NCI-H1105 (cell line): ENCODE measurements around the gene TTC9.

Source experiments
- DNase-seq: peaks from one replicate; lab custom pipeline; 2025; lab: John Stamatoyannopoulos, UW

Gene TTC9

DNA sequence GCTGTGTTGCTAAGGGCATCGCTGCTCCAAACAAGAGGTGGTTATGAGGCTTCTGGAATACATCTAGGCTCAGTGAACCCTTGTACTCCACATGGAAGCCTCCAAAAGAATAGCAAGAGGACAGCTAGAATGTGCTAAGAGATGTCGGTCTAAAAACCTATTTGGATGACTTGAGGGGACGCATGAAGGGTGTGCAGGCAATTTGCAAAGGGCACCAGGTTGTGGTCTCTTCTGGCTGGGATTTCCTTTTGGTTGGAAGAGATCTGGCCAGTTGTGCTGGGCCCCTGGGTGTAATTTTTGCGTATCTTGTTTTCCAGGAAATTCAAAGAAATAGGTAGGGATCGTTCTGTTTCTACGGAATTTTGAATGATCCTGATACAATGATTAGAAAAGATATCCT is 4.2 kb downstream of the TTC9 start:
- no peak for DNase-seq

DNA sequence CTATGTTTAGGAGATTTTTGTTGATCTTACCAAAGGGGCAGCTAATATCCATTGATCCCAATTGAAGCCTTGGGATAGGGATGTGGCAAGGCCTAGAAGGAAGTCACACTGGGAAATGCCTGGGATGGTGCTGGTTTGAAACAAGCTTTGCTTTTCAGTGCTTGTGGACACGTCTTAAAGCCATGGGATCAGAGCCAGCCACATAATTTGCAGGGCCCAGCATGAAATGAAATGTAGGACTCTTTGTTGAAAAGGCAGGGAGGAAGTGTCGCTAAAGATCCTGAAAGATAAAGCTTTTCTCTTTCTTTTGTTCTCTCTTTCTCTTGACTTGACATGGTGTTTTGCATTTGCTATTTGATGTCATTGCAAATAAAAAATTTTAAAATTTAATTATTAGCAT is 5.0 kb downstream of the TTC9 start:
- no peak for DNase-seq

DNA sequence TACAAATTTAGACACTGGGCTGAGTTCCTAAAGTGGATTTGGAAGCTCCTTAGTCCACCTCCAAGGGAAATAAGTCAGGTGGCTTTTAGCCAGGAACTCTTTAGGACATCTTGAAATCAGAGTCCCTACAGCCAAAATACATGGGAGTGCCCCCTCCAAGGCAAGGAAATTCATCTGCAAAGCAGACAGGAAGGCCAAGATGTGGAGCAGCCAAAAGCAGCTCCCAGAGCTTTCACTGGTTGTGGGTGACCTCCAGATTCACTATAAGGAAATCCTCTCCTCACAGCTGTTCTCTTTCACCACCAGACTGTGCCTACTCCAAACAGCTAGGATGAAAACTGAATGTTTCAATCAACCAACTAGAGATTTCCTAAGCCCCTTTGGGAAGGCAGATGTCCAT is 6.6 kb downstream of the TTC9 start:
- no peak for DNase-seq

DNA sequence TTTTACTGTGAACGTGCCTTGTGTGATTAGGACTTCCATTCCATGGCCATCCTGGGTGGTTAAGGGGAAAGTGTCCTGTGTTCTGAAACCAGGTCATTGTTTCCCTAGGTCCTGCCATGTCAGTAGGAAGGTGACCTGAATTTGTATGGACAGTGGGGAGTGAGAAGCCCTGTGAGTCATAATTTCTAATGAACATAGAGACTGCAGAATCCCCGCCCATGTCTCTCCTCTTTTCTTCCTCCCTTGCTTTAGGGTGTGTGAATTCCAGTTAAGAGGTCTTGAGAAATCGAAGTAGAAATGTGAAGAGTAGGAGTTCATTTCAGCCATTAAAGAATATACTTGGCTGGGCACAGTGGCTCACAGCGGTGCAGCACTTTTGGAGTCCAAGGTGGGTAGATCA is 8.1 kb downstream of the TTC9 start:
- no peak for DNase-seq

DNA sequence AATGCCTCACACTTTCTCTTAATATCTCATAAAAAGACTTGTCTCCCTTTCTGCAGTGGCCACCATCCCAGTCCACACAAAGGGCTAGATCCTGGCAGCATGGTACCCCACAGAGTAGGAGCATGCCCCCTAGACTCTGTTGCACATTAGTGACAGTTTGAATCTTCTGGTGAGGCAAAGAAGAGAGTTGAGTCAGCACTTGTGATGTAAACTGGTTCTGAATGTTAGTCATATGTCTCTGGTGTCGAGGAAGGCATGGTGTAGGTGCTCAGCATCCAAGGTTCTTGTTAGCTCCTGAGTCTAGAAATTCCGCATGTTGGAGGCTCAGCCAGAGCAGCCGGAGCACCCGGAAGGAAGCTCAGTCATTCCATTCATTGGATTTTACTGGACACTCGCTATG is 9.8 kb downstream of the TTC9 start:
- no peak for DNase-seq

DNA sequence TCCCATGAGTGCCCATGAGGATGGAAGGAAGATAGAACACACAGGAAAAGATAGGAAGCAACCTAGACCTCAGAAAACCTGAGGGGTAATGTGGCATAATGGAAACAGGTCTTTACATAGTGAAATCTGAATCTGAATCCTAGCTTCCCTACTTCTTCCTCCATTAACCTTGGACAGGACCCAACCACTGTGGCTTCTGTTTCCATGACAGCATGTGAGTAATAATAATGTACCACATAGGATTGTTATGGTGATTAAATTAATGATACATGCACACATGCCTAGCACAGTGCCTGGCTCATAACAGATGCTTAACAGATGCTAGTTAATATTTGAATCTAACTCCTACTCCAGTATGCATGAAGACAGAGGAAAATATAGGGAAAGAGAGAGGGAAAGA is 11.2 kb downstream of the TTC9 start:
- DNase-seq = no peak

DNA sequence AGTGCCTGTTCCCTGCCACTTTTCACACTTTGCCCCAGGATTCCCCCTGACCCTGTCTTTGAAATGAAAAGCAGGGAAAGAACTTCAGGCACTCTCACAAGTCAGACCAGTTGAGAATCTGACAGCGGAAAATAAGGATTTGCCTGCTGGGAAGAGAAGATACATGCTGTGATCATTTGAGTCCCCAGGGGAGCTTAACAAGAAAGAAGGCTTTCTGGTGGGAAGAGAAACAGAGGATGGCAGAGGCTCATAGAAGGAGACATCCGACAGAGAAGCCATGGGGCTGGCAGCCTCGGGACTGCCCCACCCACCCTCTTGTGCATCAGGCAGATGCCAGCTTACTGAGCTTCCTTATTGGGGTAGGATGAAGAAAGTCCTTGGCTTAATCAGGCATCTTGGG is 11.9 kb downstream of the TTC9 start:
- no peak for DNase-seq

DNA sequence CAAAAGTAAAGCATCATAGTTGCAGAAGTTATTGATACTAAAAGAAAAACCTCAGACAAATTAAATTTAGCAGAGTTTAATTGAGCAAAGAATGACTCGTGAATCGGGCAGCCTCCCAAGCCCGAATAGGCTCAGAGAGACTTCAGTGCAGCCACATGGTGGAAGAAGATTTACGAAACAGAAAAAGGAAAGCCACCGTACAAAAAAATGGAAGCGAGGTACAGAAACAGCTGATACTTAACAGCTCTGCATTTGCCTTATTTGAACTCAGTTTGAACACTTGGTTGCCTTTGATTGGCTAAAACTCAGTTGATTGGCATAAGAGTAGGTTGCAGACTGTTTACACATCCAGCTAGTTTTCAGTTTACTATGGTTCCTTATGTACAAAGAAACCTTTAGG is 12.9 kb downstream of the TTC9 start:
- no peak for DNase-seq

DNA sequence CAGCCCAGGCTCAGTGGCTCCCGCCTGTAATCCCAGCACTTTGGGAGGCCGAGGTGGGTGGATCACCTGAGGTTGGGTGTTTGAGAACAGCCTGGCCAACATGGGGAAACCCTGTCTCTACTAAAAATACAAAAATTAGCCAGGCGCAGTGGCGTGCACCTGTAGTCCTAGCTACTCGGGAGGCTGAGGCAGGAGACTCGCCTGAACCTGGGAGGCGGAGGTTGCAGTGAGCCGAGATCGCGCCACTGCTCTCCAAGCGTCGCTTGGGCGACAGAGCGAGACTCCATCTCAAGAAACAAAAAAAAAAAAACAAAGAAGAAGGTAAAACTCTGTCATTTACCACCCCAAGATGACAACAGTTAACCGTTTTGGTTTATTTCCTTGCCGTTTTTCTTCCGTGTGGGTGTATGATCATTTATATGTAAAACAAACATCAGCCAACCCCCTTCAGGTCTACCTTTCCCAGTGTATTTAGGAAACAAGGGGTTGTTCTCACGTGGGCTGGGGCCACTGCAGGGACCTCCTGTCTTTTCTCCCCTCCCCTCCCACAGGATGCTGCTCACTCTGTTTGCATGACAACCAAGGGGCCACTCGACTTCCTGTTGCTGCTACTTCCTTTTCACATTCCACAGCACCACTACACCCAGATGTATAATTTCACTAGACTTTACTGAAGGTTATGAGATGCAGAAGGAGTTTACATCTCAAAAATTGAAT is 13.6 kb downstream of the TTC9 start:
- no peak for DNase-seq

DNA sequence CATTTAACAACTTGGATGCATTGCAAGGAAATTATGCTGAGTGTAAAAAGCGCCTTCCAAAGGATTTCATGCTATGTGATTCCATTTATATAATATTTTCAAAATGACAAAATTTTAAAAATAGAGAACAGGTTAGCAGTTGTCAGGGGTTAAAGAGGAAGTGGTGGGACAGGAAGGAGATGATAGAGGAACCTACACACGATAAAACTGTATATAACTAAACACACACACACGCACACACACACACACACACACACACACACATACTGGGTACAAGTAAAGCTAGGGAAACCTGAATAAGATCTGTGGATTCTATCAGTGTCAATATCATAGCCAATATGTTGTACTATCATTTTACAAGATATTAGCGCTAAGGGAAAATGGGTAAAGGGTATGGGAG is 17.2 kb downstream of the TTC9 start:
- DNase-seq = no peak

DNA sequence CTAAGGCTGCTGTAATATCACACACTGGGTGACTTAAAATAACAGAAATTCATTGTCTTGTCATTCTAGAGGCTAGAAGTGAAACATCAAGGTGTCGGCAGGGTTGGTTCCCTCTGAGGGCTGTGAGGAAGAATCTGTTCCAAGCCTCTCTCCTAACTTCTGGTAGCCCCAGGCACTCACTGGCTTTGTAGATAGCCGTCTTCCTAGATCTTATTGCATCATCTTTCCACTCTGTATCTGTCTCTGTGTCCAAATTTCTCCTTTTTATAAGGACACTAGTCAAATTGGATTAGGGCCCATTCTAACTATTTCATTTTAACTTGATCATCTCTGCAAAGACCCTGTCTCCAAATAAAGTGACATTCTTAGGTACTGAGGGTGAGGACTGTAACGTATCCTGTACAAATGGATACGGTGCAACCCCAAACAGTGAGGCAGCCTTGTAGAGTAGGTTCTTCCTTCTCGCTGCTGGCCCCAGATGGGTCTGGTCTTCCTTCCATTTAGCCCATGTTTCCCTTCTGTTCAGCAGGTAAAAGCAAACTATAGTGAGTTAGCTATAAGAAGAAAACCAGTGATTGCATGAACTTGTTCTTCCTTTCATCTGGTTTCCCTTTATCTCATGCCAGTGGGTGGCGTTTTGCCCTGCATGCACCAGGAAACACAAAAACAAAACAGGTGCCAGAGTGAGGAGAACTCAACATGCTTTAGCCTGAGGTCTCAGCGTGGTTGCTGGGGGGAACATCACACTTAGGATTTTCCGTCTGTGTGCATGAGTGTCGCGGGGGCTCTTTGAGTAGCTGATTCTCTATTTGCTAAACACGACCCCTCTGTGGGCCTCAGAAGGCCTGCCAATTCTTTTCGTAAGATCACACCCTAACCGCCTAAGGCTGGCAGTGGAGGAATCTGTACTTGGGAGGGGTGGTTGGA is 19.5 kb downstream of the TTC9 start:
- no peak for DNase-seq

DNA sequence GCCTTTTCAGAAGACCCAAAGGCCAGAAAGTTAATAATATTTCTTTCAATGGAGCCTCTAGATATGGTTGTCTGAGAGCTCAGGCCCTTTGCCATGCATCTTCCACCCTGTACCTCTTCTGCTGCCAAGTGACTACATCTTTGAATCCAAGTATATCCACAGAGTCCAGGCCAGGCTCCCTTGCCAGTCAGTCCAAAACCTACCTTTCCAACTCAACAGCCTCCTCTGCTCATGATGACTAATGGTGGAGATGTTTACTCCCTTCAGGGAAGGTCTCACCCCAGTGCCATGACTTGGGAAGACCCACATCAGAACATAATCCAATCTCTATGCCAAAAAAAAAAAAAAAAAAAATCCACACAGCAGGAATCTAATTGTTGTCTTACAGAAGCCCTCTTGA is 20.4 kb downstream of the TTC9 start:
- DNase-seq = no peak

DNA sequence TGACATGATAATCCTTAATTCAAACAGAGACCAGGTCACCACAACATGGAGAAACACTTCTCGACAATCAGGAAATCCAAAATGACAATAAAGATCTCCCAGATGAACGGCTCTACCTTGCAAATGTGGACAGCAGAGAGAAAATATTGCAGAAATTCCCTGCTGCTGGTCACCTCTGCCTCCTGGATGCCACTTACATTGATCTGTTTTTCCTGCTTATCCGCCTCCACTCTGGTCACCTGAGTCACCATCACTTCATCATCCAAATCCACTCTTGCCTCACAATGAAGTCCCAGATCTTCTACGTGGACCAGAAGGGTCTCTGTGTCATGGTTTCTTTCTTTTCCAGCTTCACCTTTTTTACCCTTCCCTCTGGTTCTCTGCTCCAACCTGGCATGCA is 21.1 kb downstream of the TTC9 start:
- no peak for DNase-seq

DNA sequence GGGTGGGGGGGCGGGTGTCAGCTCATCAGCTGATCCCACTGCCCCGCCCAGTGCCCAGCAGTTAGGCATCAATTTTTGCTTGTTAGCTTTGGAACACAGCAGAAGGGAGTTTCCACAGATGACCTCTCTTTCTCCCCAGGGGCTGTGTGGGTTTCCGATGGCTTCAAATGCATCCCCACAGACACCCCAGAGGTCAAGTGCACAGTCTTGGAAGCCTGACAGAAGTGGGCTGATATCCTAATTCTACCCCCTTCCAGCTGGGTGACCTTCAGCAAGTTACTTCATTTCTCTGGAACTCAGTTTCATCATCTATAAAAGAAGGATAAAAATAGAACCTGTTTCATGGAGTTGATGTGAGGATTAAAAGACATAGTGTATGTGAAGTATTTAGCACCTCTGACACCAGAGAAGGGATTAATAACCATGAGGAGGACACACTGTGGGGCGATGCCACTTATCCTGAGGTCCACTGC is 22.0 kb downstream of the TTC9 start:
- DNase-seq = no peak

DNA sequence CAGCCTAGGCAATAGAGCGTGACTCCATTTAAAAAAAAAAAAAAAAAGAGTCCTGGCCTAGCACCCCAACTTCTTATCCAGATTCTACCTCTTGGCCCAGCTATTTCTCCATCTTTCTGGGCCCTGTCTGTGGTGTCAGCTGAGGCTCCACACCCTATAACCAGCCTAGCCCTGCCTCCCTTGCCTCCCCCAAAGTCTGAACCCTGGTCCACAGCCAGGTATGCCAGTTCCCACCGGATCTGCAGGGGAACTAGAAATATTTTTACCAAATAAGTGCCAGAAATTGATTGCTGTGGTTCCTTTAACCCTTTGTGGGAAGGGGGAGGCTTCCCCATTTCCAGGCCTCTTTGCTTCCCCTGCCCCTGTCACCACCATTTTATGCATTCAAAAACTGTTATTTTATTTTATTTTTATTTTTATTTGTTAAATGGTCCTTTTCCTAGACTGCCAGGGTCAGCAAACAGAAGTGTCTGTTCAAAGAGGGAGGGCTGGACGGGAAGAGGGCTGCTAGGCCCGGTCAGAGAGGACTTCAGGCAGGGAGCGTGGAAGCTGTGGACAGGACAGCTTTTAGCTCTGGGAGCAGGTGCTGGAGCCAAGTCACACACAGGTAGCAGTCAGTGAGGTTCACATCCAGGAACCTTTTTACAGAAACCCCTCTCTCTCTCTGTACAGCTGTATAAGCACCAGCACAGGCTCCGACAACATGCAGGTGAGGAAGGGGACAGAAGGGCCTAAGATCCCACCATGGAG is 23.2 kb downstream of the TTC9 start:
- no peak for DNase-seq

DNA sequence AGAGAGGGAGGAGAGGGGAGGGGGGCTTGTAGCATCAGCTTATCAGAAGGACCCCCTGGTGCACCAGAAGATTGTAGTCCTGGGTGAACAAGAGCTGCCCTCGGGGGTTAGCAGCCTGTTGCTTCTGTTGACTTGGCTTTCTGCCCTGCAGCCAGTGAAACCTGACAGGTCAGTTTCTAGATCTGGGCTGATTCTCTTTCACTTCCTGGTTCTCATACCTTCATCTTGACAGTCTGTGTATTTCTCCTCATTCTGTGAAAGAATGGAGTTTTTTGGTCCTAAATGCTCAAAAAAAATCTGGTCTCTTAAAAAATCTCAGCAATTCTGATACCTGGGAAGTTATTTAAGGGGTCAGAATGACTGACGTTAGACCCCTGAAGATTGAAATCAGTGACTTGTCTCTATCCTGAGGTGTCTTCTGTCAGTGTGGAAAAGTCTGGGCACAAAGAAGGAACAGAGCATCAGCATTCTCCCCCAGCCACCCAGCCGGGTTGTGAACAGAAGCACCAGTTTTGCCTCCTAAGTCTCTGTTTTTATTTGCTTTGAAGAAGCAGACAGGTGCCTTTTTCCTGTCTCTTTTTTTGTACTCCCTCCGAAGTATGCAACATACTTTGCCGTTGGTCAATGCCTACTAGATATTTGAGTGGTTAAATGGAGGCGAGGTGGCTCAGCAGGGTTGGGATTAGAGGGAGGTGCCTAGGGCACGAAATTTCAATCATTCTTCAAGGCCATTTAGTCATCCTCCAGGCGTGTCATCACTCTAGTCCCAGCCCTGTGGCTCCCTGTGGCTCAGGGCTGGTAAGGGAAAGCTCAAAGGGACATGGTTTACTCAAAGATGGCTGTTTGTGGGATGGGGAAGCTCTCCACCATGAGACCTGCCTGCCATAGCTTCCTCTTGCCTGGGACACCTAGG is 24.0 kb downstream of the TTC9 start:
- DNase-seq = peak; percentile 18

DNA sequence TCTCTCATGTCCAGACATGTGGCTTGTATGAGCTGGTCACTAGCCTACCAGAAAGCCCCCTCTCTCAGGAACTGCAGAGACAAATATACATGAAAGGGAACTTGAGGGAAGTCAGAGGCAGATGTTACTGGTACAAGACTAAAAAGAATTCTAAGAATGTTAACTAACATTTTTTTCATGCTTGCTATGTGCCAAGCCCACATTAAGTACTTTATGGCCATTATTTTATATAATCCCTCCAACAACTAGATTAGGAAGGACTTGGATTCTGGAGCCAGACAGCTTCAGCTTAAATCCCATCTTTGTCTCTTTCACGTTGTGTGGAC is 24.6 kb downstream of the TTC9 start:
- DNase-seq = no peak

DNA sequence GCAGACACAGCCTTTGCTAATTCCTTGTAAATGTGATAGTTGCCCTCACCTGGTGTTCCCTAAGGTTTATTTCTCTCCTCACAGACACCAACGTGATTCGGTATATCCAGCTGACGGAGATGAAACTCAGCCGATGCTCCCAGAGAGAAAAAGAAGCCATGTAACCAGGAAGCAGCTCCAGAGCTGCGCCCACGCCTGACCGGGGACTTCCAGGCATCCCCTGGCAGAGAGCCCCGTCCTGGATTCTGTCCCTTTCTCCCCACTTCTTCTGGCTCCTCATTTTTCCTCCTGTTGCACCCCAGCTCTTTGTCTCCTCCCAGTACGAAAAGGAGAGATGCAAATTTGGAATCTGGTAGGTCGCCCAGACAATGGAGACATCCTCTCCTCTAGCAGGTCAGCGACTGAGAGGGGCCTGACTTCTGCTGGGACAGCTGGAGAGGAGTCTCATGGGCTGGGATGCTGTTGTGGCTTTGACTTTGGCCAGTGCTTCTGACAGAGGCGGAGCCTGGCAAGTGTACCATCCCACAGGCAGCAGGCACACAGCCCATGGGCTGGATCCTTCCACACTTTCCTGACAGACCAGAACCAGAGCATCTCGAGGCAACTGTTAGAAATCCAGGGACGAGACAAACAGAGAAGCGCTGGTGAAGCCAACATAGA is 29.4 kb downstream of the TTC9 start:
- no peak for DNase-seq

DNA sequence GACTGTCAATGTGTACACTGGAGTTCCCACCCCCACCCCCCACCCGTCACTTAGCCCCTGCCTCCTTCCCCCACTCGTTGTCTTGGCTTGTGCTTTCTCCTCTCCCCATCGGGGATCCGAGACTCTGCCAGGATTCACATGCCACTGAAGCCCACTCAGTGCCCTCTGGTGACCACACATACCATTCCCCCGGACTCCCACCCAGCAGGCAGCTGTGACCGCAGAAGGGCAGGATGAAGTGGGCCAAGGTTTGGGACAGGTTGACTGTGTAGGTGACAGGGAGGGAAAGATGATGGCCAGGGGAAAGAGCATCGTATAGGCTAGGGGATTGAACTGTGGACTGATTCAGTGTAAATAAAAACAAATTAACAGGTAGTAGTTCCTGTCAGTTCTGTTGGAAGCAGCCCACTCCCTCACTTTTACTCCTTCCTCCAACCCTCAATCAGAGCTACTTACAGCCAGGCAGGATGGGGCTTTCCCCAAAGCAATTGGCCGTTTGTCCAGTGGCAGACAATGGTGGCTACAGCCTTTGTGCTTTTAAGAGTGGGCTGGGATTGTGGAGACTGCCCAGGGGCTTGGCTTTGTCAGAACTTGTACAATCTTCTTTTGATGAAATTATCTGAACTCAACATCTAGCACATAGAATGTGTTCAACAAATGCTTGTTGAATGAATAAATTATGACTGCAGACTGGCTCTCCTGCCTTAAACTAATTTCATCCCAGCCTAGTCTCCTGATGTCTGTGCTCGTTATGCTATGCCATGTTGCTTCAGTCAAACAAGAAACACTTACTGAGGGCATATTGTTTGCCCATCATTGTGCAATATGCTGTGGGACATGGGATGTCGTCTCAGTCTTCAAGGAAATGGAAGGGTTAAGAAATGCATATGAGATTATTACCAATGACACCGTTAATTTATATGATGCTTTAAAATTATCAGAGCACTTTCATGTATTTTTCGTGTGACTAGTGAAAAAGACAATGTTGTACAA is 30.2 kb downstream of the TTC9 start:
- no peak for DNase-seq

DNA sequence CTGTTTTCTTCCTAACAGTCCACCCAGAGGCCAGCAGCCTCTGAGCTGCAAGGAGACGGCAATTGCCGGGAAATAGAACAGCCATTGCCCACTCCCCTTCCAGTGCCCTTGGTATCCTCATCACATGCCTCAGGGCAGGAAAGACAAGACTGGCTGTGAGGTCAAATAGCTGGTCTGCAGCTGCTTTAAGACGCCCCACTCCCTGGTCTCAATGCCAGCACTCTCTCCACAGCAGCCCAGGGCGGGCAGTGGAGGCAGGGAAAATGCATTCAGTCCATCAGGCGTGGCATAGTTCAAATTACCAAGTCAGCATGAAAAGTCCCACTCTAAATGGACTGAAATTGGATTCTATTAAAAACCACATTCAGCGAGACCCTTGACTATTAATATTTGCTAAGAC is 35.6 kb downstream of the TTC9 start:
- no peak for DNase-seq
